HCT116 (cell line): ENCODE results near the gene TFIP11.

Experiments
- CTCF ChIP-seq, 3 experiments: fragments of 200-600 bp in 1 of 3; sonication (generic) in 1 of 3; IDR thresholded peaks in 2 of 3; conservative IDR thresholded peaks in 1 of 3; 2 replicates each; pipeline ENCODE4 v1.5.1; 2012 to 2017; ENCODE audit warnings: low read depth in 2 of 3, low read length in 2 of 3, antibody characterized with exemption in 1 of 3, borderline replicate concordance in 1 of 3, control low read depth in 1 of 3, mild to moderate bottlenecking in 1 of 3, mixed read lengths in 1 of 3, mixed run types in 1 of 3, moderate library complexity in 1 of 3; ENCODE audit not compliant: insufficient read depth in 1 of 3
- EZH2 ChIP-seq: fragments of 200-600 bp; sonication (generic); IDR thresholded peaks from 2 replicates; pipeline ENCODE4 v1.6.1; 2017; ENCODE audit warnings: antibody characterized with exemption, mixed run types
- JUND ChIP-seq: IDR thresholded peaks from 2 replicates; pipeline ENCODE4 v1.6.1; 2012
- MAX ChIP-seq: IDR thresholded peaks from 2 replicates; pipeline ENCODE4 v1.6.1; 2012
- POLR2A ChIP-seq: IDR thresholded peaks from 2 replicates; pipeline ENCODE4 v1.7.0; 2011; ENCODE audit warnings: borderline replicate concordance; ENCODE audit not compliant: insufficient read depth, insufficient read length; ENCODE audit errors: extremely low read depth
- RAD21 ChIP-seq: IDR thresholded peaks from 2 replicates; pipeline ENCODE4 v1.6.1; 2012; ENCODE audit warnings: low read depth, mild to moderate bottlenecking
- SIN3A ChIP-seq: IDR thresholded peaks from 2 replicates; pipeline ENCODE4 v1.6.1; 2012; ENCODE audit warnings: low read depth
- SP1 ChIP-seq: IDR thresholded peaks from 2 replicates; pipeline ENCODE4 v1.6.1; 2012; ENCODE audit warnings: low read depth
- SRF ChIP-seq: IDR thresholded peaks from 2 replicates; pipeline ENCODE4 v1.6.1; 2012; ENCODE audit warnings: low read depth
- ZBTB33 ChIP-seq: IDR thresholded peaks from 2 replicates; pipeline ENCODE4 v1.6.1; 2011; ENCODE audit warnings: mild to moderate bottlenecking, low read length, moderate library complexity; ENCODE audit not compliant: insufficient replicate concordance; ENCODE audit errors: extremely low read depth
- ZNF274 ChIP-seq: fragments of 200-500 bp; sonication (Bioruptor generic); IDR thresholded peaks from 2 replicates; pipeline ENCODE4 v1.6.1; 2014; ENCODE audit warnings: mild to moderate bottlenecking, low read depth, low read length, inconsistent platforms

- TF ChIP-seq CTCF (IDR thresholded peaks at IDR 0.05 in 2 of 3, conservative IDR thresholded peaks at IDR 0.05 in 1 of 3; ENCODE audit: borderline replicate concordance in 1 of 3, insufficient read depth in 1 of 3, low read depth in 2 of 3, low read length in 2 of 3) (no peak), ZBTB33 (no peak), POLR2A (no peak), RAD21 (no peak), EZH2 (no peak), MAX (no peak), SIN3A (no peak), SP1 (no peak), SRF (no peak), ZNF274 (no peak), JUND (no peak)
Measured at GRCh38 chr22:26489447-26490036, 22.7 kb downstream of the TFIP11 start.
